Activated naive CD8-positive, alpha-beta T cell treated with anti-CD3 and anti-CD28 coated beads, Interleukin-2, amount 10 ng/mL, durations not matched to agents 7 days and 5 days (primary cell): Measurements from ENCODE around the gene ZNF335. TPM values are rescaled to one million over a fixed set of nuclear protein-coding genes. Genes with fewer than 3 reads are reported as not detected.
A peak's percentile ranks its signal among the peaks of the same experiment; 100 is the strongest.
"Not testable (repeated sequence)": the region's sequence is repeated elsewhere in the genome, so short reads cannot be mapped to it uniquely, and the experiment has no call there.

Source experiments
- ATAC-seq: fragments of 150-1000 bp; cut with Tn5 transposase; one replicate; pipeline ENCODE4 v1.10.0; 2021; ENCODE audit warnings: low read depth, moderate library complexity
- POLR2A ChIA-PET: fragments of 350-600 bp; sonication (Branson Sonifier 250); formaldehyde crosslinking; loops from one replicate; lab custom pipeline; 2021; ENCODE audit warnings: antibody characterized with exemption; lab: Charles Lee
- DNase-seq: peaks from one replicate; pipeline ENCODE4 v3.0.0; 2021
- H3K27ac Mint-ChIP-seq: one replicate; pipeline ENCODE4 v1.8.0; 2022; ENCODE audit warnings: mild to moderate bottlenecking, mixed read lengths
- H3K27me3 Mint-ChIP-seq: one replicate; pipeline ENCODE4 v1.8.0; 2022; ENCODE audit warnings: mild to moderate bottlenecking, moderate library complexity, mixed read lengths
- H3K36me3 Mint-ChIP-seq: one replicate; pipeline ENCODE4 v1.8.0; 2021; ENCODE audit warnings: mild to moderate bottlenecking, mixed read lengths
- H3K4me1 Mint-ChIP-seq: one replicate; pipeline ENCODE4 v1.8.0; 2021; ENCODE audit warnings: mixed read lengths
- H3K4me3 Mint-ChIP-seq: one replicate; pipeline ENCODE4 v1.8.0; 2022; ENCODE audit warnings: mild to moderate bottlenecking, moderate library complexity, mixed read lengths
- H3K9me3 Mint-ChIP-seq: one replicate; pipeline ENCODE4 v1.8.0; 2021; ENCODE audit warnings: mixed read lengths
- total RNA-seq, 2 experiments: library from RNA; stranded (reverse); gene quantifications; one replicate each; pipeline ENCODE4 v1.2.3, GENCODE V29; 2021

Gene ZNF335
- total RNA-seq, 2 experiments from 2014 or later, result 43.3 to 43.7 TPM

DNA sequence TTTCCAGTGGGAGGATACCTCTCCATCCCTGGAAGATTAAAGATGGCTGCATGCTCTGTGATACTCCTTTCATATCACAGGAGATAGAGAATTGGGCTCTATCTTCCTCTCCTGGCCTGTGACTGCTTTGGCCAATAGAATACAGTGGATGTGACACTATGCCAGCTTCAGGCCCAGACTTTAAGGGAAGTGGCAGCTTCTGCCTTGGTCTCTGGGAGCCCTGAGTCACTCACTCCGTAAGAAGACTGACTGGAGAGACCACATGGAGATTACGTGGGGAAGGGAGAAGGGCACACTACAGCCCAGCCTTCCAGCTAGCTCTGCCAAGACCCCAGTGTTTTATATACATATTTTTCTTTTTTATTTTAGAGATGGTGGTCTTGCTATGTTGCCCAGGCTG, 26.3 kb upstream of the ZNF335 start:
- DNase-seq, result no peak
- no peak for ATAC-seq
- no peak overlapping the region for H3K4me3 Mint-ChIP-seq
- H3K4me1 Mint-ChIP-seq, result peaks cover 38% of the 10 kb centered on the region
- H3K36me3 Mint-ChIP-seq, result no peaks in the 10 kb centered on the region
- H3K27ac Mint-ChIP-seq, result no peak overlapping the region
- H3K9me3 Mint-ChIP-seq, result no peaks in the 10 kb centered on the region
- POLR2A ChIA-PET, result no interaction called here
- peaks cover 8% of the 10 kb centered on the region for H3K27me3 Mint-ChIP-seq

DNA sequence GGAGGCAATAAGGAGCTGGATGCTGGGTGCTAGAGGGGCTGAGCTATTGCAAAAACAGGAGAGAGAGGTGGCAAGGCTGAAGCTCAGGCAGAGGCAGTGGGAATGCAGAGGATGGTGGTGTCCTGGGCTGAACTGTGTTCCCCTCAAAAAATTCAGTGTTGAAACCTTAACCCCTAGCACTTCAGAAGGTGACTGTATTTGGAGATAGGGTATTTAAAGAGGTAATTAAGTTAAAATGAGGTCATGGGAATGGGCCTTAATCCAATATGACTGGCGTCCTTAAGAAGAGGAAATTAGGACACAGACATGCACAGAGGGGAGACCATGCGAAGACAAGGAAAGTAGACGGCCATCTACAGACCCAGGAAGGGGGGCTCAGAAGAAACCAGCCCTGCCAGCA, 25.2 kb upstream of the ZNF335 start:
- H3K4me1 Mint-ChIP-seq, result peaks cover 38% of the 10 kb centered on the region
- H3K27me3 Mint-ChIP-seq, result peaks cover 11% of the 10 kb centered on the region
- no peak overlapping the region for H3K4me3 Mint-ChIP-seq
- POLR2A ChIA-PET, result no interaction called here
- no peak overlapping the region for H3K27ac Mint-ChIP-seq
- ATAC-seq (no peak), DNase-seq (no peak)
- no peaks in the 10 kb centered on the region for H3K9me3 Mint-ChIP-seq
- H3K36me3 Mint-ChIP-seq, result no peaks in the 10 kb centered on the region

DNA sequence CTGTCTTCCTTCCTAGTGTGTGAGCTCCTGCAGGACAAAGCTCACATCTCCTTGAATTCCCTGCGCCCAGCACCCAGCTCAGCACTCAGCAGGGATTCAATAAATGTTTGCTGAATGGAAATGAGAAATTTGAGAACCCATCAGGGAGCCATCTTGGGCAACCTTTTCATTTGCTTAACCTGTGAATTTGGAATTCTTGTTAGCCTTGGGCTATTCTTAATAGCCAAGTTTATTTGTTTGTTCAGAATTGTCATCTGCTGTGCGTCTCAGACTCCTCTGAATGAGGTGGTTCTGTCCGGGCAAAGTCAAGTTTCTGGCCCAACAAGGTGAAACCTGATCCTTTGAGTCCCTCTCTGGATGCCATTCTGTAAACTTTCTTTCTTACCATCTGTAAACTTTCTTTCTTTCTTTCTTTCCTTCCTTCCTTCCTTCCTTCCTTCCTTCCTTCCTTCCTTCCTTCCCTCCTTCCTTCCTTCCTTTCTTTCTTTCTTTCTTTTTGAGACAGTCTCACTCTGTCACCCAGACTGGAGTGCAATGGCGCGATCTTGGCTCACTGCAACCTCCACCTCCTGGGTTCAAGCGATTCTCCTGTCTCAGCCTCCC, 23.6 kb upstream of the ZNF335 start:
- peaks cover 17% of the 10 kb centered on the region for H3K27me3 Mint-ChIP-seq
- not testable (repeated sequence) for H3K9me3 Mint-ChIP-seq, H3K4me3 Mint-ChIP-seq, H3K36me3 Mint-ChIP-seq, DNase-seq, ATAC-seq, H3K27ac Mint-ChIP-seq
- peaks cover 36% of the 10 kb centered on the region for H3K4me1 Mint-ChIP-seq
- POLR2A ChIA-PET, result interaction anchor here (0.7 kb wide), 1 partner anchor 9 kb away, joined by 4 read pairs; no protein-coding TSS in a partner anchor

DNA sequence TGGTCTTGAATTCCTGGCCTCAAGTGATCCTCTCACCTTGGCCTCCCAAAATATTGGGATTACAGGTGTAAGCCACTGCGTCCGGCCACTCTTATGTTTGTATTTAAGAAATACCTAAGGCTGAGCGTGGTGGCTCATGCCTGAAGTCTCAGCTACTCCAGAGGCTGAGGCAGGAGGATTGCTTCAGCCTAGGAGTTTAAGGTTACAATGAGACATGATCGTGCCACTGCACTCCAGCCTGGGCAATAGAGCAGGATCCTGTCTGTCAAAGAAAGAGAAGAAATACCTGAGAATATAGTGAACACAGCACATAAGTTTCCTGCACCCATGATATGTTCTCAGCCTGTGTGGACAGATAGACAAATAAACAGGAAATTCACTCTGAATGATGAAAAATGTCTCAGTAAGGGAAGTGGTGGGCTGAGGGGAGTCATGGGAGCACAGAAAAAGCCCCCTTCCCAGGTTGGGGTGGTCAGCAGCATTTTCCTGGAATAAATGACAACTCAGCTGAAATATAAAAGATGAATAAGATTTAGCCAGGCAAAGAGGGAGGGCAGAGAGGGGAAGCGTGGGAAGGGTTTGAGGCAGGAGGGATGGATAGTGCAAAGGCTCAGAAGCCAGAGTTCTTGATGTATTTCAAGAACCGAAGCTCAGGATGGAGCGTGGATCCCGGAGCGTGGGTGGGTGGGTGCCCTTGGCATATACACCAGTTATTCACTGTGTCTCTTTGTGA, 22.9 kb upstream of the ZNF335 start:
- no peaks in the 10 kb centered on the region for H3K9me3 Mint-ChIP-seq
- no peak for DNase-seq
- H3K4me3 Mint-ChIP-seq, result no peak overlapping the region
- no peak for ATAC-seq
- POLR2A ChIA-PET, result interaction anchor here (0.7 kb wide), 1 partner anchor 10 kb away, joined by 4 read pairs; no protein-coding TSS in a partner anchor
- peaks cover 31% of the 10 kb centered on the region for H3K4me1 Mint-ChIP-seq
- H3K36me3 Mint-ChIP-seq, result no peaks in the 10 kb centered on the region
- H3K27ac Mint-ChIP-seq, result no peak overlapping the region
- peaks cover 20% of the 10 kb centered on the region for H3K27me3 Mint-ChIP-seq

DNA sequence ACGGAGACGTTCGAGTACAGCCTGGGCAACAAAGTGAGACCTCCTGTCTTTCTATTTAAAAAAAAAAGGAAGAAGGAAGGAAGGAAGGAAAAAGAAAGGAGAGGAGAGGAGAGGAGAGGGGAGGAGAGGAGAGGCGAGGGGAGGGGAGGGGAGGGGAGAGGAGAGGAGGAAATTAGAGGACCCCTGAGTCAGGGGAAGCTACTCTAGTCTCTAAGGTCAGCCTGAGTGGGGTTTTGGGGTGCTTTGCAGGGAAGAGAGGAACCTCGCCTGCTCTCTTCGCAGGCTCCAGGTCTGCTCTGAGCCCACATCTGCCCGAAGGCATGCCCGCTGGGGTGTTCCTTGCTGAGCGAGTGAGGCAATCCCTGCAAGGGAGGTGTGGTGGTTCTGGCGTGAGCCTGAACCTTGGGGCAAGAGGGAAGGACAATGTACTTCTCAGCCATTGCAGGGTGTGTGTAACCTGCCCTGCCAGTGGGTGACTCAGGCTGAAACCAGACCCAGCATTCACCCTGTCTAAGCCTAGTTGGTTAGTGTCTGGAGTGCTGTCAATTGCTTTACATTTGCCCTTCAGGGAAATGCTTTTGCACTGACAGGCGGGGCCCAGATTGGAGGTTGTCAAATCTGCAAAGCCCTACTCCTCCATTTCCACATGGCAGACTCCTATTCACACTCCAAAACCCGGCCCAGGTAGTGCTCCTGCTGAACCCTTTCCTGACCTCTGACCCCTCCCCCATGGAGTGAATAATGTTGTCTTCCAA, 21.4 kb upstream of the ZNF335 start:
- Mint-ChIP-seq H3K36me3 (no peaks in the 10 kb centered on the region), H3K27me3 (peaks cover 32% of the 10 kb centered on the region), H3K4me3 (no peak overlapping the region), H3K9me3 (no peaks in the 10 kb centered on the region), H3K4me1 (peaks cover 20% of the 10 kb centered on the region), H3K27ac (no peak overlapping the region)
- no peak for DNase-seq
- peak; percentile 83 for ATAC-seq
- POLR2A ChIA-PET, result no interaction called here

DNA sequence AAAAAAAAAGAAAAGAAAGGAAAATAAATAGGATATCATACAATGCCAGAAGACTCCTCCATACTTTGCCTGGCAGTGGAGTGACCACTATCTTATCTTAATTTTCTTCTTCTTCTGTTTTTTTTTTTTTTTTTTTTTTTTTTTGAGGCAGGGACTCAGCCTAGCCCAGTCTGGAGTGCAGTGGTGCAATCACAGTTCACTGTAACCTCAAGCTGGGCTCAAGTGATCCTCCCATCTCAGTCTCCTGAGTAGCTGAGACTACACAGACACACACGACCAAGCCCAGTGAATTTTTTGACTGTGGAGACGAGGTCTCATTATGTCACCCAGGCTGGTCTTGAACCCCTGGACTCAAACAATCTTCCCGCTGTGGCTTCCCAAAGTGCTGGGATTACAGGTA, 19.6 kb upstream of the ZNF335 start:
- ATAC-seq (no peak), DNase-seq (no peak)
- Mint-ChIP-seq H3K4me1 (peaks cover 10% of the 10 kb centered on the region), H3K27ac (no peak overlapping the region), H3K4me3 (no peak overlapping the region), H3K36me3 (no peaks in the 10 kb centered on the region), H3K9me3 (no peaks in the 10 kb centered on the region), H3K27me3 (peaks cover 38% of the 10 kb centered on the region)
- POLR2A ChIA-PET, result interaction anchor here (0.7 kb wide), 2 partner anchors 8 to 22 kb away, joined by 4 to 7 read pairs; no protein-coding TSS in a partner anchor

DNA sequence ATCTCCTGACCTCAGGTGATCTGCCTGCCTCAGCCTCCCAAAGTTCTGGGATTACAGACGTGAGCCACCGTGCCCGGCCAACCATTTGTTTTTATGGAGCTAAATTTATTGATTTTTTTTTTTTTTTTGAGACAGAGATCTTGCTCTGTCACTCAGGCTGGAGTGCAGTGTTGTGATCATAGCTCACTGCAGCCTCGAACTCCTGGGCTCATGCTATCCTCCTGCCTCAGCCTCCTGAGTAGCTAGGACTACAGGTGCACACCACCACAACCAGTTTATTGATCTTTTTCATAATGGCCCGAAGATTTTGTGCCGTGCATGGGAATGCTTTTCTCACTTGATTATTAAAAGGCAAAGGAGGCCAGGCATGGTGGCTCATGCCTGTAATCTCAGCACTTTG, 16.8 kb upstream of the ZNF335 start:
- POLR2A ChIA-PET, result interaction anchor here (0.7 kb wide), 1 partner anchor 26 kb away, joined by 3 read pairs; no protein-coding TSS in a partner anchor
- H3K4me1 Mint-ChIP-seq, result not testable (repeated sequence)

DNA sequence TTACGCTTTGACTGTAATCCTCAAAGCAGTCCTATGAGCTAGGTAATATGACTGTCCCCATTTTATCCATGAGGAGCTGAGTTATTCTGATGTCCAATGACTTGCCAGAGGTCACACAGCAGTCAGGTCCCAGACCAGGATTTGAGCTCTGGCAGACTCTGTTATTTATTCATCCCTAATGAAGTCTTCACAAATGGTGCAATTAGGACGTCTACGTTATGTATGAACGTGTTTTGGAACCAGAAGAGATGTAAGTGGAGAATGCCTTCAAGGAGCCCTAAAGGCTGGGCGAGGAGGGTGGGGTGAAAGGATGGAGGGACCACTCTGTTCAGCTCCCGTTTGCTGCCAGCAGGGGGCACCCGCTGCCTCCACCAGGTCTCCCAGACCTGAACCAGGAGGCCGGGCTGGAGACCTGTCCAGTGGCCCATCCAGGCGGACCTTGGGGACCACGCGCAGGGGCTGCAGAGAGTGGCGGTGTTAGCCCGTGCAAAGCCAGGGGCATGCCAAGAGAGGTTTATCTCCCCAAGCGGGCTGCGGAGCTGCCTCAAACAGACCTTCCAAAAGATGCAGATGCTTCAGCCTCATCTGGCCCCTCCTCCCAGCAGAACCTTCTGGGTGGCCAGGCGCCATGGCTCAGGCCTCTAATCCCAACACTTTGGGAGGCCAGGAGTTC, 15.2 kb upstream of the ZNF335 start:
- POLR2A ChIA-PET, result interaction anchor here (0.5 to 1.6 kb wide), 7 partner anchors 14 to 626 kb away, joined by 3 to 9 read pairs (median 3); partner anchors contain the start of genes PCIF1 and ZNF335

More for the DNA sequence above, 16.8 kb upstream of the ZNF335 start:
- not testable (repeated sequence) for H3K27ac Mint-ChIP-seq, H3K36me3 Mint-ChIP-seq, H3K4me3 Mint-ChIP-seq, ATAC-seq, DNase-seq, H3K9me3 Mint-ChIP-seq
- peaks cover 47% of the 10 kb centered on the region for H3K27me3 Mint-ChIP-seq

DNA sequence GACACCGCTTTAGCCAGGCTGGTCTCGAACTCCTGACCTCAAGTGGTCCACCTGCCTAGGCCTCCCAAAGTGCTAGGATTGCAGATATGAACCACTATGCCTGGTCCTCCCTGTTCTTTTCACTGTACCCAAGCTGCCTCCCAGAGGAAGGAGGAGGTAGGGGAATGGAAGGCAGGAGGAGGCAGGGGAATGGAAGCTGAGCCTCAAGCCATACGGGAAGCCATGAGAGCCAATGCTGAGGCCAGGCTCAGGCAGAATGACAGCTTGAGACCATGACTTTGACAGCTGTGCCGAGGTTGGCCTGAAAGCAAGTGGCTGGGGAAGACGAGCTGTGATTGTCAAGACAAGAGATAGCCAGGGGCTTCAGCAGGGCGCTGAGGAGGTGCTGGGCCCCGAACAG, 13.6 kb upstream of the ZNF335 start:
- no peaks in the 10 kb centered on the region for H3K9me3 Mint-ChIP-seq
- POLR2A ChIA-PET, result interaction anchor here (1.1 to 1.3 kb wide), 2 partner anchors 14 to 27 kb away, joined by 3 to 4 read pairs; partner anchors contain the start of gene ZNF335

More for the DNA sequence above, 15.2 kb upstream of the ZNF335 start:
- ATAC-seq (peak; percentile 98), DNase-seq (peak; percentile 87)
- Mint-ChIP-seq H3K4me1 (peaks cover 6% of the 10 kb centered on the region), H3K4me3 (no peak overlapping the region), H3K9me3 (no peaks in the 10 kb centered on the region), H3K36me3 (no peaks in the 10 kb centered on the region), H3K27me3 (peaks cover 43% of the 10 kb centered on the region), H3K27ac (no peak overlapping the region)

DNA sequence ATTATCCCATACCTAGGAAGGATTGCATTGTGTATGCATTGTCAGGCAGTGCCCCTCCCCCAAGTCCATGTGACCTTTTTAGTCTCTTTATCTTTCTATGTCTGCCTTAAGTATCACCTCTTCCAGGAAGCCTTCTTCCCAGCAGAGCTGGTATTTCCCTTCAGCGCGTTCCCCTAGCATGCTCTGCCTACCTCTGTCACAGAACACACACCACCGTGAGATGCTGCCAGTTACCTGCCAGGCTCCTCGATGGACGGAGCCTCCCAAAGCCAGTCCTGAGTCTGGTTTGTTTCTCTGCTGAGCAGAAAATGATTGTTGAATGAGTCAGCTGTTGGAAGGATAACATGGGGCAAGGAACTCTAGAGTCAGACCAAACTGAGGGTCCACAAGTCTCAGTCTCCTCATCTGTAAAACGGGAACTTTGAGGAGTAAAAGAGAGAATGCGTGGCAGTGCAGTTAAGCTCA, 11.3 kb upstream of the ZNF335 start:
- Mint-ChIP-seq H3K36me3 (no peaks in the 10 kb centered on the region), H3K4me1 (peaks cover 6% of the 10 kb centered on the region), H3K27ac (no peak overlapping the region), H3K9me3 (no peaks in the 10 kb centered on the region), H3K27me3 (peaks cover 27% of the 10 kb centered on the region), H3K4me3 (no peak overlapping the region)
- ATAC-seq (no peak), DNase-seq (no peak)
- POLR2A ChIA-PET, result interaction anchor here (0.6 to 1.3 kb wide), 4 partner anchors 9 to 48 kb away, joined by 3 to 4 read pairs (median 4); partner anchors contain the start of gene ZNF335

More for the DNA sequence above, 13.6 kb upstream of the ZNF335 start:
- no peak for ATAC-seq
- H3K27ac Mint-ChIP-seq, result no peak overlapping the region
- no peak for DNase-seq
- no peaks in the 10 kb centered on the region for H3K36me3 Mint-ChIP-seq
- H3K4me3 Mint-ChIP-seq, result no peak overlapping the region
- H3K4me1 Mint-ChIP-seq, result peaks cover 6% of the 10 kb centered on the region
- H3K27me3 Mint-ChIP-seq, result peaks cover 35% of the 10 kb centered on the region

DNA sequence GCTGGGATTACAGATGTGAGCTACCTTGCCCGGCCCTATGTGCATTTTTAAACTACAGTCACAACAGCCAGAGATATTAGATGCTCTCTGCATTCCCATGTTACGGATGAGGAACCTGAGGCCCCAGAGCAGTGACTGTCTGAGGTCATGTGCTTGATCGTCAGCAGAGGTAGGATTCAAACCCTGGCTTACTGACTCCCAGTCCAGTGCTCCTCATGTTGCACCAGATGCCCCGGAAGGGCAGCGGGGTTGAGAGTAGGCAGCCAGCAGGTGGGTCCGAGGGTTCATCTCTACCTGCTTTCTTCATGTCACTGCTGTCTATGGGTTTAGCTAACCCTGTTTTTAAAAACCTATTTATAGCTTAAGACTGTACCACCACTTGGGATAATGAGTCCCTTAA, 9.3 kb upstream of the ZNF335 start:
- DNase-seq (no peak), ATAC-seq (no peak)
- peaks cover 6% of the 10 kb centered on the region for H3K4me1 Mint-ChIP-seq
- no peak overlapping the region for H3K4me3 Mint-ChIP-seq
- H3K36me3 Mint-ChIP-seq, result no peaks in the 10 kb centered on the region
- no peak overlapping the region for H3K27ac Mint-ChIP-seq
- H3K27me3 Mint-ChIP-seq, result peaks cover 30% of the 10 kb centered on the region
- no peaks in the 10 kb centered on the region for H3K9me3 Mint-ChIP-seq
- POLR2A ChIA-PET, result interaction anchor here (2.2 kb wide), 1 partner anchor 8 kb away, joined by 7 read pairs; no protein-coding TSS in a partner anchor

DNA sequence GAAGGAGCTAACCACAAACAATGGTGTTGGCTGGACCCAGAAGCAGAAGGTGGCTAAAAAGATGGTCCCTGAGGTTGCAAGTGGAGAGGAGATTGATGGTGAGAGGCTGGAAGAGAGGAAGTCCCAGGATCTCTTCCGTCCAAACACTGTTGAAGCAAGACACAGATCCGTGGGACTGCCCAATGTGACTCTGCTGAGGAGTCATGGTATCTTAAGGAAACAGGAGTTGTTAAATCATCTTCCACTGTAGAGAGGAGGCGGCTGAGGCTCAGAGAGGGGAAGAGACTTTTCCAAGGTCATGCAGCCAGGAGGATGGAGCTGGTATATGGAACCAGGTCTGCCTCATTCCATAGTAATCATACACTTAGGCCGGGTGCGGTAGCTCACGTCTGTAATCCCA, 4.1 kb upstream of the ZNF335 start:
- H3K4me3 Mint-ChIP-seq, result no peak overlapping the region
- POLR2A ChIA-PET, result no interaction called here
- ATAC-seq (no peak), DNase-seq (no peak)
- peaks cover 22% of the 10 kb centered on the region for H3K27me3 Mint-ChIP-seq
- H3K4me1 Mint-ChIP-seq, result peaks cover 2% of the 10 kb centered on the region
- peaks cover 1% of the 10 kb centered on the region for H3K36me3 Mint-ChIP-seq
- H3K9me3 Mint-ChIP-seq, result no peaks in the 10 kb centered on the region
- peak overlapping the region; percentile 7 for H3K27ac Mint-ChIP-seq
